A673 (cell line): ENCODE results near the gene IFRD2.

ENCODE experiments used
- EZH2 ChIP-seq: fragments of 200-600 bp; sonication (generic); IDR thresholded peaks from 2 replicates; pipeline ENCODE4 v1.6.1; 2017; ENCODE audit warnings: borderline replicate concordance, low read depth, mild to moderate bottlenecking, mixed read lengths, antibody characterized with exemption, low read length; ENCODE audit not compliant: poor library complexity, severe bottlenecking
- TF ChIP-seq, protein P1 (sequence below): fragments of 300-800, 200-600 bp; sonication (generic); conservative IDR thresholded peaks from 2 replicates; pipeline ENCODE4 v1.5.1; 2017; ENCODE audit warnings: low read depth, mild to moderate bottlenecking, antibody characterized with exemption, low read length, moderate library complexity, mixed read lengths

- TF ChIP-seq, protein P1, sequence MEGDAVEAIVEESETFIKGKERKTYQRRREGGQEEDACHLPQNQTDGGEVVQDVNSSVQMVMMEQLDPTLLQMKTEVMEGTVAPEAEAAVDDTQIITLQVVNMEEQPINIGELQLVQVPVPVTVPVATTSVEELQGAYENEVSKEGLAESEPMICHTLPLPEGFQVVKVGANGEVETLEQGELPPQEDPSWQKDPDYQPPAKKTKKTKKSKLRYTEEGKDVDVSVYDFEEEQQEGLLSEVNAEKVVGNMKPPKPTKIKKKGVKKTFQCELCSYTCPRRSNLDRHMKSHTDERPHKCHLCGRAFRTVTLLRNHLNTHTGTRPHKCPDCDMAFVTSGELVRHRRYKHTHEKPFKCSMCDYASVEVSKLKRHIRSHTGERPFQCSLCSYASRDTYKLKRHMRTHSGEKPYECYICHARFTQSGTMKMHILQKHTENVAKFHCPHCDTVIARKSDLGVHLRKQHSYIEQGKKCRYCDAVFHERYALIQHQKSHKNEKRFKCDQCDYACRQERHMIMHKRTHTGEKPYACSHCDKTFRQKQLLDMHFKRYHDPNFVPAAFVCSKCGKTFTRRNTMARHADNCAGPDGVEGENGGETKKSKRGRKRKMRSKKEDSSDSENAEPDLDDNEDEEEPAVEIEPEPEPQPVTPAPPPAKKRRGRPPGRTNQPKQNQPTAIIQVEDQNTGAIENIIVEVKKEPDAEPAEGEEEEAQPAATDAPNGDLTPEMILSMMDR: no peak
- TF ChIP-seq EZH2: no peak
These were observed 41.7 kb downstream of the IFRD2 start for GRCh38 chr3:50250514-50250913.
